GM04504 (cell line): Measurements from ENCODE around the gene TMX2.

Experiments used
- DNase-seq: peaks from one replicate; pipeline ENCODE4 v3.0.0-alpha.2; 2012; ENCODE audit warnings: low read depth

TMX2 gene

DNA sequence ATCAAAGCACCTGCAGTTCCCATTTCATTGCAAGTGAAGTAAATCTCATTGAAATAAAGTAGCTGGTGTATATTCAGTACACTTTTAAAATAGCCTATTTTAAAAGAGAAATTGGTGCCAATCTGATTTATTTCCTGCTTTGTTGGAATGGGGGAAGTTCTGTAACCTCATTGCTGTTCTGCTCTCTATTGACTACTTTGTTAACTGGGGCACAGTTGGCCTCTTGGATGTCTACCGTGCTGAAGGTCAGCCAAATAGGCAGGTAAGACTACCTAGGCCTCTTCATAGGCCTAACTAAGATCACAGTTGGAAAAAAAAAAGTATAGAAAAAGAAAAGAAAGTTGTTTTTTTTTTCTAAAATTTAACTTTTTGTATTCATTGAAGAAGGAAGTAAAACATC is 58.4 kb downstream of the TMX2 start:
- no peak for DNase-seq

DNA sequence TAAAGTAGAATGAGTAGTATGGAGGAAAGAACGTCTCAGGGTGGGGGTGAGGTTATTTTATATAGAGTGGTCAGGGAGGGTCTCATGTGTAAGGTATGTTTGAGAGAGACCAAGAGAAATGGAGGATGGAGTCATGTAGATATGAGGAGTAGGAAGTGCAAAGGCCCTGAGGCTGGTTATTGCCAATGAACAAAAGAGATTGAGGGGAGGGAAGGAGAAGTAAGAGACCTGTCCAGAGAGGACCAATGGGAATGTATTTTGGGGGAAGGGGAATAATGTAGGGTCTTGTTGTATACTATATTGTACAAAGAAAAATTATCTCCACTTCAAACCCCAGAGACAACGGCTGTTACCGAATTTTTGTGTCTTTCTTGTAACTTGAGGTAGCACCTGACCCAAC is 59.0 kb downstream of the TMX2 start:
- DNase-seq, result no peak

DNA sequence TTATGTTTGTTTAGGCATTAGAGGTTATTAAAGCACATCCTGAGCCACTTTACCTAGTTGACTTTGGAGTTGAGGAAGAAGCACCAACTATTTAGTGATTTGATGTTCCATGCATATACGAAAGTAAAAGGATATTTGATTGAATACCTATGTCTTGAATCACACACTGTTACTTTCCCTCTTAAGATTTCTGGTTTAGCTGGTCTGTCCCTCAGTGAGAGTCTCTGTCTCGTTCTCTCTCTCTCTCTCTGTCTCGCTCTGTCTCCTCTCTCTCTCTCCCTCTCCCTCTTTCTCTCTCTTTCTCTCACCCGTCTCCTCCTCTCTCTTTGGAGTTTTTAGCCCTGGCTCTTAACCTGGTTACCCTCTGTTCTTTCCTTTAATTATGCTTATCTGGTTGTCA is 60.2 kb downstream of the TMX2 start:
- no peak for DNase-seq

DNA sequence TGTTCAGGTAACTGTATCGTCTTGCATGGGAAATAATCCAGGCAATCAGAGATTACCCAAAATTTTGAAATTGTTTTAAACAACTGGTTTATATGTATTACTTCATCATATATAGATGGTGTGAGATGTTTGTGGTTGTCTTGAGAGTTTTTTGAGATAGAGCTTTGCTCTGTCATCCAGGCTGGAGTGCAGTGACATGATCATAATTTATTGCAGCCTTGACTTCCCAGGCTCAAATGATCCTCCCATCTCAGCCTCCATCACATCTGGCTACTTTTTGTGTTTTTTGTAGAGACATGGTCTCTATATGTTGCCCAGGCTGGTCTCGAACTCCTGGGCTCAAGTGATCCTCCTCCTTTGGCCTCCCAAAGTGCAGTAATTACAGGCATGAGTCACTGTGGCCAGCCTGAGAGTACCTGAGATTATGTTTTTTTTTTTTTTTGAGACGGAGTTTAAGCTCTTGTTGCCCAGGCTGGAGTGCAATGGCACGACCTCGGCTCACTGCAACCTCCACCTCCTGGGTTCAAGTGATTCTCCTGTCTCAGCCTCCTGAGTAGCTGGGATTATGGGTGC is 60.7 kb downstream of the TMX2 start:
- DNase-seq, result no peak

DNA sequence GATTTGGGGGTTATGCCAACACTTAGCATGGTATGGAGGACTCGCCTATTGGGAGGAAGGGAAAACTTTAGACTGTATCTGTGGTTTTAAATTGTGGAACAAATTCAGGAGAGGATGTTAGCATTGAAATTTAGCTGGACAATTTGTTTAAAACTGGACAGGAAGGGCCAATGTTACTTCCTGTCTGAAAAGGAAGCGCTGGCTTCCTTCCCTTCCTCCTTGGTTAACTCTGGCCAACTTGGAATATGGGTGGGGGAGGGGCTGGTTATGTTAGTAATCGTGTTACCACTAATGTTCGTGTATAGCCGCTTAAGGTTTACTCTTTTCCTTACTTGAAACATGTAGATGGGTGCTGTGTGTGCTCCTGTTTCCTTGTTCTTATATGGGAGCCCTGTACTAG is 63.1 kb downstream of the TMX2 start:
- DNase-seq, result no peak

DNA sequence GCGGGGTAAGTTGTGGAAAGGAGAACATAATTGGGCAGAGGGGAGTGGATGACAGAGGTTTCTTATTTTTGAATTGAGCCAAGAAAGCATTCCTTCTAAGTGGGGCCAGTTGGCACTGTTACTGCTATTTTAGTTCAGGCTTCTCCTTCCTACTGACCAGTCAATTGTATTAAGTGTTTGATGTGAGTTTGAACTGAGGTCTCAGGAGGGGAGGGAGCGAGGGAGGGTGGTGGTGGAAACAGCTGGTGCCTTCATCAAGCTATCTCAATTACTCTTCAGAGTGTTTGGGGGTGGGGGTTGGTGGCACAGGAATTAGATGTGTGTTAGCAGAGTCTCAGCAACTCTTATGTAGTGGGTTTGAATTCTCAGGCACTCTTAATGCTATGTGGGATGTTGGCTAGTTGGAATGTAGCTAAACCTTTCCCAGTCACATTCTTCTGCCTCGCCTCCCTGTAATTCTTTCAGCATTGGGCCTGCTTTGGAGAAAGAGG is 63.7 kb downstream of the TMX2 start:
- peak; percentile 55 for DNase-seq

DNA sequence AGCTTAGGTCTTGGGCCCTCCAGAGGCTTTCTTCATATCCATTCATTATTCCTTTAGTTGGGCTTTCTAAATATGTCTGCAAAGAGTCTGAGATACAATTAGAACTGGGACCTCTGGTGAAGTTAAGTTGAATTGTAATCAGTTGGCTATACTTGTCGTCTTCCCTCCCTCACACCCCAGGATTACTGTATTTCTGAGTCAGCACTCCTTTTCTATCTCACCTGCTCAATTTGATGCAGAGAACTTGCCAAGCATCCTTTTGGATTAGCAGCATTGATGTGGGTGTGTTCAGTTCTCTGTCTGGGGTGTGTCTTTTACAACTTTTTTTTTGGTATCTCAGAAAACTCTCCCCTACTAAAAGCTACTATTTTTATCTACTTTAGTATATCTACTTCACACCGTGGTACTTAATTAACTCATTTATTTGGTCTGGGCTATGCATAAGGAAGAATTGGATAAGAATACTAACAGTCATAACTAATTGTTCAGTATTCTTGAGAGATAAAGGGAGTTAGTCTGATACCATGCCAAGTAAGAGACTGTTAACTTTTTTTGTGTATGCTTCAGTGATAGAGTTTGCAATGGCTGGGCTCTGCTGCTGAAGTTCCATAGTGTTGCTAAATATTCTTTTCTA is 64.3 kb downstream of the TMX2 start:
- DNase-seq, result no peak

DNA sequence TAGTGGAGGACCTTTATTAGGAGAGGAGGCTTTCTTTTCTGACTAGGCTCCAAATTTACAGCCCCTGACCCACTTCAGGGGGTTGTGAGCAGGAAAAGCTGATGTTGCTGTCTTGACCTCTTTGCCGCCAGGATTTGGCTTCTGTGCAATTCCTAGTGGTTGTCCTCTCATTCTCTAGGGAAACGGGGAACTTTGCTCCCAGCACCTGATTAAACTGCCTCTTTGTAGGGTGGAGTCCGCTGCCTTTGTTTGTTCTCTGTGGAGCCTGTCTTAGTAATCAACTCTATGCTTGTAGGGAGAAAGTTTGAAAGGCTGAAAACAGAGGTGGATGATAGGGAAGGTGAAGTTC is 65.5 kb downstream of the TMX2 start:
- DNase-seq, result no peak

DNA sequence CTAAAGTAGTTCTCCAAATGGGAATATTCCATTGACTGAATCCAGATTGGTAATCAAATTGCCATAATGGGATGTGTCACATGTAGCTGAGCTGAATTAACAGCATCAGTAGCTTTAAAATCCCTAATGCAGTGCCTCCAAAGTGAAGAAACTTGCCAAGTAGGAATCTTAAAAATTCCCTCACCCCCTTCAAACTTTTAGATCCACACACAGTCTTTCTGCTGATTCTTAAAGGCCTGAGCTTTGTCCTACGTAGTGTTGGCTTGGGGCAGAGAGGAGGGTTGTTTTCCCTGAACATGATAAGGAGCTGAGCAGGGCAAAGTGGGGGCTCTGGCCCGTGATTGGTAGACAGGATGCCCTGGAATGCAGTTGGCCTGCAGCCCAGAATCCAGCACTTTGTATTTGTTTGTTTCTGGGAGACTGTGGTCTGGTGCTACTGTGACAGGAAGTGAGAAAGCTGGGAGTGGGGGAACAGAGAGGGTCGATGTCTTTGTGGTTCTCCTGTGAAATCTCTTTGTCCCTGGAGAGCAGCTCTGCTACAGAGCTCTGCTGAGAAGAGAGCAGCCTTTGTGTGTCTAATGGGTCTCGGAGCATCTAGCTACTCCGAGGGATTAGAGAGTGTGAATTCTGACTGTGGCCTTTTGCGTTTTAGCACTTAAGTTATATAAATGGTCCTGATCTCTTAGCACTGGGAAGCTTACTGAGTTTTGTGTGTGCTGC is 66.1 kb downstream of the TMX2 start:
- DNase-seq, result peak; percentile 96

DNA sequence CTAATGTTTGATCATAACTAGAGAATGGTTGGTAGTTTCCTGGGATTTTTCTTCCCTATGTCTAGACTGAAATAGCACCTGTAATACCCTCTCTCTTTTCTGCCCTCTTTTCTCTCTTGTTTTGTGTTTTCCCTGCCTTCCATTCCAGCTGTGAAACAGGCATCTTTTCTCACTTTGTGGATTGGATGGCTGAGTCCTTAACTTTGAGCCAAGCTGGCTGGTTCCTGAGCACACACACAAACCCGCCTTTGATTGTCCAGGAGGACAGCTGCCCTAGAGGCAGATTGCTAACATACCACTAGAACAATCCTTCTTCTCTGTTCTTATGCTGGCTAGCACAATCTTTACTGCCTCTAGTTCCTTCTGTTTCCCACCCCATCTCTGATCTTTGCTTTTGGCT is 66.9 kb downstream of the TMX2 start:
- DNase-seq, result peak; percentile 46

DNA sequence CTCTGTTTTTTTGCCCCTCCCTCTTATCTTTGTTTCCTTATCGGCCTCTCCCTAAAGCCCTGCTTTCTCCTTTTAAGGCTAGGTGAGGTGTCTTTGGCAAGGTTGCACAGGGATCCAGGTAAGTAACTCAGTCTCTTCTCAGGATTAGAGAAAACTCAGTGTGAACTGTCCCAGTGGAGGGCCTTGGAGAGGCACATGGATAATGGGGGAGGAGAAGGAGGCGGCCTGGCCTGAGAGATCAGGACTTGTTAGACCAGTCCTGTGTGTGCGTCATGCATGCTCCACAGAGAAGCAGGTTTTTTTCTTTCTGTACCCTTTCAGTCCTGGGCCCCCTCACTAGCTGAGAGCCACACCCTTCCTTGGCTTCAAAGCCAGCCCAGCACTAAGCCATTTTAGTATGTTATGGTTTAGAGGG is 69.1 kb downstream of the TMX2 start:
- DNase-seq, result no peak

DNA sequence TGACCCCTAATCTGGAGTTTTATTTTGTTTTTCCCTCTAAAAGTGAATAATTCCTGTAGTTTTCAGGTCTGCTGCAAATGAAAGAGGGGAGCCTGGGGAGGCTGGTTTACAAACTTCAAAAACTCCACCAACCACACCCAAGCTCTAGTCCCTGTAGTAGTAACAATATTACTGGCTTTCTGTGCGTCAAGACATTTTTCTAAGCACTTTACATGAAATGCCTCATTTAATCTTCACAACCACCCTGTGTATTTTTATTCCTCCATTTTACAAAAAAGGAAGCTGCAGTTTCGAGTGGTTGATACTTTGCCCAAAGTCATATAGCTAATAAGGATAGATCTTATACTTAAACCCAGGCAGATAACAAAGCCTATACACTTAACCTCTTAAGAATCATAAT is 72.7 kb downstream of the TMX2 start:
- DNase-seq, result no peak

DNA sequence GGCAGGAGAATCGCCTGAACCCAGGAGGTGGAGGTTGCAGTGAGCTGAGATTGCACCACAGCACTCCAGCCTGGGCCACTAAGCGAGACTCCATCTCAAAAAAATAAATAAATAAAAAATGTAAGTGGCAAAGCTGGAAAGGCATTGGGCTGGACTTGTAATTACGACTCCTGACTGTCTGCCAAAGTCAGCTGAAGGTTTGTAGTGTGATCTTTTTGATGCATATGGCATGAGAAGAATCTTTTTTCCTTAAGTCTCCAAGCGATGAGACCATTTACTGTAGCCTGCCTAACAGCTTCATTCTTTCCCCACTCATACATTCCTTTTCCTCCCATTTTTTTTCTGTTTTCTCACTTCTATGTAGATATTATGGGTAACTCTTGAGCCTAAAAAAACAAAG is 74.0 kb downstream of the TMX2 start:
- DNase-seq, result no peak

DNA sequence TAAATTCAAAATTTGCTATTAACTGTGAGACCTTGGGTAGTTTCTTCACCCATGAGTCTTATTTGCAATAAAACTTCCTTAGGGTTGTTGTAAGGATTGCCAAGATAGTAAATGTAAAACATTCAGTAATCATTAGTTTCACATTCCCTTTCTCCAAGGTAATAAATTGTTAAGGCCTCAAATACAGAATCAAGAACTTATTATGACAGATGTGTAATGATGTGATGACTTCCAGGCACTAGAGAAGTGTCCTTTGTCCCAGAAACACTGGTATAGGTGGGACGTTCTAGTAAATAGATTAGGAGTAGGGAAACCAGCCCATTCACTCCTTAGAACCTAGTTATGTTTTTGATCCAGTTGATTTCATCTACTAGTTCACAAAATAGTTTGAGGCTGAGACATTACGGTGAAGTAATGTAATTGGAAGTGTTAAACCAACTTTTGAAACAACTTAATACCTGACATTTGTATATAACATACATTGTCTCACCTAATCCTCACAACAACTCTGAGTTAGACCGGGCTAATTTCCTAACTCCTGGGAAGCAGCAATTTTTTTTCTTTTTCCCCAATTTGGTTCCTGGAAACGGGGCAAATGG is 74.7 kb downstream of the TMX2 start:
- DNase-seq, result no peak

DNA sequence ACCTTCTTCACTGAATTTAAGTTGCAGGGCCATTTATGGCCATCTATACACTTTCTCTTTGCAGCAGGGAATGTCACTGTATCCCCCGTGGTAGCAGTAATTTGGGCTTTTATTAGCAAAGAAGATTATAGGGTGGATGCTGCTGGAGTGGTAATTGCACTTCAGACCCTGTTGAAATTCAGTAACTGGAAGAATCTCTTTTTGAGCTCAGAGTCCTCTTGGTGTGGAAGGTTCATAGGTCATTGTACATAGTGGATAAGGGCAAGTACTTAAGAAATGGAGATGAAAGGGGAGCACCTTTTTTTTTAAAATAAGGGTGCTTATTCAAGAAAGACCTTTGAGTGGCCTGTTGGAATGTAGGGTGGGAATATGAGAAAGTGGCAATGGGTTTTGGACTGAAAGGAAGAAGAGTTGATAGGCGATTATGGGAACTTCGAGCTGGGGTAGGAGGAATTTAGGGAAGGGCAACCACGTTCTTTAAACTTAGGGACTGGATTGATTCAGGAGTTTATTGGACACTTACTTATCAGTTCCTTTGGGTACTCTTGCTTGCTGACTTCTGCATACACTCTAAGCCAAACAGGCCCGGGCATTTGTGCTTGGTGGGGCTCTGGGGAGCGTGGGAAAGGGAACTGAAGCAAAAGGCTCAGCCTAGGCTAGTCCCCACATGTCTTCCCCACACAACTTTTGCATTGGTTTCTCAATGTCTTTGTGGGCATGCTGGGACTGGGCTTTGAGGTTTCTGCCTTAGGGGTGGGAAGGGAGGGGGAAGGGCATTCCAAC is 75.7 kb downstream of the TMX2 start:
- no peak for DNase-seq

DNA sequence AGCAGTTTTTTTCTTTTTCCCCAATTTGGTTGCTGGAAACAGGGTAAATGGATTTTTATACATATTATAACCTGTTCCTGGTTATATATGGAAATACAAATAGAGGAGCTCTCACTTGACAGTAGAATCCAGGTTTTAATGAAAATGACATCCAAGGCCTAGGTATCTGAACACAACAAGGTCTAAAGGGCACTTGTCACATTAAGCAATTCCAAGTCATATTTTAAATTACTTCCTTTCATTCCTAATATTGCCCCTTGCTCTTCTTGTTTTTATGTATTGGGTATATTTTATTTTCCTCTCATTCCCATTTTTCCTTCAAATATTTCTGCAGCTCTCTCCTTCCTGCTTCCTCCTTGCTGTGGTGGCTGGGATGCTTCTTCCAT is 76.3 kb downstream of the TMX2 start:
- no peak for DNase-seq
